ENCODE measurements around the gene SEMA3D.

- TF ChIP-seq CTCF (IDR thresholded peaks at IDR 0.05; ENCODE audit: low read depth, low read length) (no peak), POLR2A (IDR thresholded peaks at IDR 0.05; ENCODE audit: extremely low read depth, insufficient read length) (no peak)
Observed at GRCh38 chr7:85215098-85215497, 28.2 kb upstream of the SEMA3D start.
